ENCODE data around the gene ADAT2. TPM values are rescaled to one million over a fixed set of nuclear protein-coding genes. Genes with fewer than 3 reads are reported as not detected.

ADAT2 gene
- total and polyA plus RNA-seq, 2 donors (not counting 3 experiments of a cell fraction or from before 2014, with no cell fraction given): 5.4 to 9.8 TPM

DNA sequence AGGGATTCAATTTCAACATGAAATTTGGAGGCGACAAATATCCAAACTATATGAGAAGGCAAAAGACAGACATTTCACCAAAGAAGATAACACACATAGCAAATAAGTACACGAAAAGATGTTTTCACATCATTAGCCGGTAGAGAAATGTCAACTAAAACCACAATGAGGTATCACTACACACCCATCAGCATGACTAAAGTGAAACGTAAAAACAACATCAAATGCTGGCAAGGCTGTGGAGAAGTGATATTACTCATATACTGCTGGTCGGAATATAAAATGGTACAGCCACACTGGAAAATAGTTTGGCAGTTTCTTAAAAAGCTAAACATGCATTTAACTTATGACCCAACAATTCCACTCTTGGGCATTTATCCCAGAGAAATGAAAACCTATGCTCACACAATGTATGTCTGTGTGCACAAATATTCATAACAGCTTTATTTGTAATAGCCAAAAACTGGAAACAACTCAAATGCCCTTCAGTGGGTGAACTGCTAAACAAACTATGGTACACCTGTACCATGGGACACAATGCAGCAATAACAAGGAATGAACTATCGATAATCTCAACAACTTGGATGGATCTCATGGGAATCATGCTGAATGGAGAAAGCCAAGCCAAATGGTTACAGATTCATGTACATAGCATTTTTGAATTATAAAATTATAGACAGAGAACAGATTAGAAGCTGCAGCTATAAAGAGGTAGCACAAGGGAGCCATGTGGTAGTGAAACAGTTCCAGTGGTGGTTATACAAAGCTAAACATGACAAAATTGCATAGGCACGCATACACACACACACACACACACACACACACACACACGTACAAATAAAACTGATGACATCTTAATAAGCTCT is 8.6 kb downstream of the ADAT2 start:
- no peaks in the 10 kb centered on the region for H4K20me1 ChIP-seq (replicated peaks; ENCODE audit: control insufficient read depth, extremely low read depth, insufficient read depth, low read length)
- no peak overlapping the region for H2AFZ ChIP-seq (ENCODE audit: low read depth, low read length)
- H3K79me2 ChIP-seq (ENCODE audit: control insufficient read depth, insufficient read depth, low read length): peaks cover 15% of the 10 kb centered on the region
- H3K4me2 ChIP-seq (ENCODE audit: insufficient read depth, low read length): no peak overlapping the region
- H3K9me1 ChIP-seq (replicated peaks; ENCODE audit: control insufficient read depth, extremely low read depth, insufficient read depth, low read length): no peaks in the 10 kb centered on the region
- POLR2A ChIA-PET: no interaction called here
- CTCF ChIA-PET: interaction anchor here (0.6 to 1.6 kb wide), 2 partner anchors 16 to 55 kb away, joined by 3 read pairs; no protein-coding TSS in a partner anchor
- H3K27ac ChIP-seq (ENCODE audit: insufficient read depth, low read depth, low read length): no peak overlapping the region
- H3K4me1 ChIP-seq (ENCODE audit: control insufficient read depth, extremely low read depth, insufficient read depth, low read length): no peaks in the 10 kb centered on the region
- no peaks in the 10 kb centered on the region for H3K9me3 ChIP-seq (replicated peaks; ENCODE audit: control insufficient read depth, insufficient read depth, low read length)
- H3K9ac ChIP-seq (replicated peaks; ENCODE audit: extremely low read depth, insufficient read depth, low read length): no peak overlapping the region
- no peak for FAIRE-seq
- TF ChIP-seq MAX (IDR thresholded peaks at IDR 0.05; ENCODE audit: insufficient read depth, insufficient read length): no peak
- no peak for TF ChIP-seq FOS (IDR thresholded peaks at IDR 0.05; ENCODE audit: borderline replicate concordance, insufficient read depth, low read length)
- no peak for TF ChIP-seq POLR2A (IDR thresholded peaks at IDR 0.05; ENCODE audit: low read depth, low read length)
- no peak for TF ChIP-seq POLR2AphosphoS5 (IDR thresholded peaks at IDR 0.05; ENCODE audit: insufficient read depth, low read depth, low read length)
- TF ChIP-seq GATA2 (IDR thresholded peaks at IDR 0.05; ENCODE audit: insufficient read depth, insufficient read length, low read depth, low read length): no peak
- TF ChIP-seq MYC (IDR thresholded peaks at IDR 0.05; ENCODE audit: low read depth, low read length): no peak
- TF ChIP-seq, protein P1, sequence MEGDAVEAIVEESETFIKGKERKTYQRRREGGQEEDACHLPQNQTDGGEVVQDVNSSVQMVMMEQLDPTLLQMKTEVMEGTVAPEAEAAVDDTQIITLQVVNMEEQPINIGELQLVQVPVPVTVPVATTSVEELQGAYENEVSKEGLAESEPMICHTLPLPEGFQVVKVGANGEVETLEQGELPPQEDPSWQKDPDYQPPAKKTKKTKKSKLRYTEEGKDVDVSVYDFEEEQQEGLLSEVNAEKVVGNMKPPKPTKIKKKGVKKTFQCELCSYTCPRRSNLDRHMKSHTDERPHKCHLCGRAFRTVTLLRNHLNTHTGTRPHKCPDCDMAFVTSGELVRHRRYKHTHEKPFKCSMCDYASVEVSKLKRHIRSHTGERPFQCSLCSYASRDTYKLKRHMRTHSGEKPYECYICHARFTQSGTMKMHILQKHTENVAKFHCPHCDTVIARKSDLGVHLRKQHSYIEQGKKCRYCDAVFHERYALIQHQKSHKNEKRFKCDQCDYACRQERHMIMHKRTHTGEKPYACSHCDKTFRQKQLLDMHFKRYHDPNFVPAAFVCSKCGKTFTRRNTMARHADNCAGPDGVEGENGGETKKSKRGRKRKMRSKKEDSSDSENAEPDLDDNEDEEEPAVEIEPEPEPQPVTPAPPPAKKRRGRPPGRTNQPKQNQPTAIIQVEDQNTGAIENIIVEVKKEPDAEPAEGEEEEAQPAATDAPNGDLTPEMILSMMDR (IDR thresholded peaks at IDR 0.05; ENCODE audit: extremely low read depth in 1 of 2, insufficient read depth in 1 of 2, low read depth in 1 of 2, low read length in 2 of 2): no peak
- no peak for TF ChIP-seq EZH2 (IDR thresholded peaks at IDR 0.05; ENCODE audit: borderline replicate concordance, low read depth, low read length, severe bottlenecking)
- no peak for TF ChIP-seq JUN (IDR thresholded peaks at IDR 0.05; ENCODE audit: borderline replicate concordance, insufficient read depth, insufficient read length, low read depth)
- dilution Hi-C loops (cut with MboI; ENCODE audit: extremely low pct_ligation_motif_present, low sequenced_read_pairs) (no loop called here), intact Hi-C loops (cut with micrococcal nuclease) (no loop called here)
- no peaks in the 10 kb centered on the region for H3K27me3 ChIP-seq (ENCODE audit: control insufficient read depth in 2 of 2, insufficient read depth in 2 of 2, low read length in 2 of 2)
- H3K4me3 ChIP-seq (replicated peaks in 1 of 3; ENCODE audit: insufficient read depth in 1 of 3, low read depth in 1 of 3, low read length in 3 of 3): no peak overlapping the region
- DNase-seq (ENCODE audit: low read depth, low spot score): no peak
- H3K36me3 ChIP-seq (ENCODE audit: control insufficient read depth in 2 of 2, extremely low read depth in 1 of 2, insufficient read depth in 2 of 2, low read length in 2 of 2): no peaks in the 10 kb centered on the region
- no TSS peak for BruUV-seq (replicated peaks)
